ENCODE data around the gene OPCML.

OPCML gene

DNA sequence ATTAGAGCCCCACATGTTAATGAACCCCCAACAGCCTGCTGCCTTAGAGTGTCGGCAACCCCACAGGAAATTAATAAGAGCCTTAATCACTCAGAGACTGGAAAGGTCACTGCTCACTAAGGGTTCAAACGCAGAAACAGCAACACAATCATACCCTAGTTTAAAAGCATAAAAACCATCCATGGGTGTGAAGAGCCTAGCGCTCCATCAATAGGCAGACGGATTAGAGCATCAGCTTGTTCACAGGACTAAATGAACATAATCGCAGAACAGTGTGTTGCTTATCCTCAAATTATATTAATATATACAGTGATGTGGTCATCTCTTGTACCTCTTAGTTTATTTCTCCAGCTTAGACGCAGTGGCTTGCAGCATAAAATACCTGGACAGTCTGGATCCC is 720.7 kb downstream of the OPCML start:
- H3K4me3 ChIP-seq (ENCODE audit: low read length) = no peak overlapping the region
- no peak for TF ChIP-seq ZNF274 (IDR thresholded peaks at IDR 0.05; ENCODE audit: low read depth, low read length)

DNA sequence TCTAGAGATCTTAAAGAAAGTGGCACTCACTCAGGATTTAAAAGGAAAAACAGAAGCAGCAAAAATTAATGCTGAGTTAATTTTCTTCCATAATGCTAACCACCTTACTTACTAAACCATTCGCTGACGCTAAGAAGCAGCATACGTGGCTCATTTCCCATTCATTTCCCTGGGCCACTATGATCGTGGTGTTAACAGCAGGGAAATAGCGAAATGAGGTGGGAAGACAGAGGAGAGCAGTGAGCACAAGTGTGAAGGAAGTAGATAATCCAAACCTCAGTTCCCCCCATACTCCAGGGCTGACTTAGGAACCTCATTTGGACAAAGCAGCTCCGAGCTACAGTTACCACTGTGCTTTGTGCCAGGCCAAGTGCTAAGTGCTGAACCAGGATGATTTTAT is 723.2 kb downstream of the OPCML start:
- no peak for TF ChIP-seq ZNF274 (IDR thresholded peaks at IDR 0.05; ENCODE audit: low read depth, low read length)
- H3K4me3 ChIP-seq (ENCODE audit: low read length) = no peak overlapping the region

DNA sequence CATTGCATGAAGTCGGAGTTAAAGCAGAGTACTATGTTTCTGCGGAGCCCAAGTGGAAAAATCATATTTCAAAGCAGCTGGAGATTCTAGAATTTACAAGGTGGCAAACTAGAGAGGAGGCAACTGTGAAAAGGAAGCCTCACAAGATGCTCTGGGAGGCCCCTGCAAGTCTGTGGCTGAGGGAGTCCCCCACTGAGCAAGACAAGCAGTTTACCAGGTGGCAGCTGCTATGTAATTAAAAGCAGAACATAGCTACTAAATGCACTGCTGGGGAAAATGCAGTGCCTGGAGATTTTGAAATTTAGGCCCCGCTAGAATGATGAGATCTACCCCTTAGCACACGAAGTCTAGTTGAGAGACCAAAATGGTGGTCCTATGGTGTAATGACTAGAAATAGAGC is 728.0 kb downstream of the OPCML start:
- no peak for TF ChIP-seq ZNF274 (IDR thresholded peaks at IDR 0.05; ENCODE audit: low read depth, low read length)
- H3K4me3 ChIP-seq (ENCODE audit: low read length) = no peak overlapping the region

DNA sequence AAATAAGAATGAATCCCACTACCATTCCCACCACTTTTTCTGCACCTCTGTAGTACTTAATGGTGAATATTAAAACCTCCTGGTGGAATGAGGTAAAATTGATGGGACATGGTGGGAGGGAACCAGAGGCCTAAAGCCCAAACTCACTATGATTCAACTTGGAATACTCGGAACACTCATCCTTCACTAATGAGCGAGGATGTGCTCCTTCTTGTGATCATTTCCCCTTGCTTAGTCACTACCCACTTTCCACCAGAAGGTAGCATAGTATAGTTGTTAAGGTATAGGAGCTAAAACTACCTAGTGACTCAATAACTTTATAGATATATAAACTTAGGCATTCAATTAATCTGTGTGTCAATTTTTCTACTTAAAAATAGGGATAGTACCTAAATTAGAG is 728.9 kb downstream of the OPCML start:
- no peak overlapping the region for H3K4me3 ChIP-seq (ENCODE audit: low read length)
- no peak for TF ChIP-seq ZNF274 (IDR thresholded peaks at IDR 0.05; ENCODE audit: low read depth, low read length)

DNA sequence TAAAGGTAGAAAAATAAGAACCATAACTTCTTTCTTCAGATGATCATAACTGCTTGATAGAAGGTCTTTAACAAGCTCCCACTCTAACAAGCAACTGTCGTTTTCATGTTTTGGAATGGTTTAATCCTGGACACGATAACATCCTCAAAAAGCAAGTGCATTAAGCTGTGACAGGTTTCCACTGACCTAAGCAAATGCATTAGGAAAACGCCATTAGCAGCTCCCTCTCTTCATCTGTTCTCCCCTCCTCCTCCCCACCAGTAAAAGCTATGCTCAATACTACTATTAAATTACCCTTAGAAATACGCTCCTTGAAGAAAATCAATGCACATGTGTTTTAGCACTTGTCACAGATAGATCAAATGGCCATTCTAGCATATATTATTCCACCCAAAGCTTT is 729.4 kb downstream of the OPCML start:
- H3K4me3 ChIP-seq (ENCODE audit: low read length) = no peak overlapping the region
- no peak for TF ChIP-seq ZNF274 (IDR thresholded peaks at IDR 0.05; ENCODE audit: low read depth, low read length)

DNA sequence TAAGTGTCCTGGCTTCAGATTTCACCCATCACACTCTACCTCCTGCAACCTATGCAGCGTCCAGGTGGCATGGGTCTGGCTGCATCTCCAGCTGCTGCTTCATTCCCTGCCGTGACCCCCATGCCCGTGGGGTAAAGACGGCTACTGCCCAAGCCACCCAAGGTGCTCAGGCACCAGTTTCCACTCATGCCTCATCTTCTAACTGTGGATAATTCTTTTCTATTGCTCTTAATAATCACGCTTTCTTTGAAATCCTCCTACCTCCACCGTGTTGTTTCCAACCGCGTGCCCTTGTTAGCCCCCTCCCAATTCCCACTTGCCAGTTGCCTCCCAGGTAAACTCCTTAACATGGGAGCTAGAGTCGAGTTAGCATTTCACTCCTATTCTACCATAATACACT is 738.5 kb downstream of the OPCML start:
- no peak for TF ChIP-seq ZNF274 (IDR thresholded peaks at IDR 0.05; ENCODE audit: low read depth, low read length)
- no peak overlapping the region for H3K4me3 ChIP-seq (ENCODE audit: low read length)

DNA sequence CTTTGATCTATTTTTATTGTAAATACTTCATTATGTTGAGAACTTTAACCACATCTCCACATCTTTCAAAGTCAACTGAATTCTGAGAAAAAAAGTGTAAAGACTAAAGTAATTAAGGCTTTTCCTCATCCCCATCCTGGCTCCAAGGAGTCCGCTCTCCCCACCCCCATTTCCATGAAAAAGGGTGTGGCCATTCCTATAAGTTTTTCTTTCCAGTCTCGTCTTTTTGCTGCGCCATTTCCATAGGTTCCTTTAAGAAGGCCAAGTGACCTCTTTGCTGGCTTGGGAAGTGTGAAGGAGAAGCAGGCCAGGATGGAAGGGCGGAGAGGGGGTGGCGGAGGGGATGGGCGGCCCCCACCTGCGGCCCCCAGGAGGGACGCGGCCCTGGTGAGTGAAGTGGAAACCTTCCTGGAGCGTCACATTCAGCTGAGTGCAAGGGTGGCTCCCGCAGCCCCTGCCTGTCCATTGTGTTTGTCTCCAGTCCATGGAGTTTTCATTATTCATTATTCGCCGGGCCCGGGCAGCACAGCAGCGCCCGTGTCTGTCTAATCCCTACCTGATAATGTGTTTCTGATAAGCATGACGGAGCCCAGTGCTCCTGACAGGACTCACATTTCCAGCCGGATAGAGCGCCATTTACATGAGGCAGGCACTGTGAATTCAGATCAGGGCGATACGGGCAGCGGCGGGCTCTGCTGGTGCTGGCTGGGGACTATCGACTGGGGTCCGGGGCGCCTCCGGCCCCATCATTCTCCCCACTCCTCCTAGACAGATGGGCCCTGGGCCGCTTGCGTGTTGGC is 739.8 kb downstream of the OPCML start:
- no peak overlapping the region for H3K4me3 ChIP-seq (ENCODE audit: low read length)
- no peak for TF ChIP-seq ZNF274 (IDR thresholded peaks at IDR 0.05; ENCODE audit: low read depth, low read length)

DNA sequence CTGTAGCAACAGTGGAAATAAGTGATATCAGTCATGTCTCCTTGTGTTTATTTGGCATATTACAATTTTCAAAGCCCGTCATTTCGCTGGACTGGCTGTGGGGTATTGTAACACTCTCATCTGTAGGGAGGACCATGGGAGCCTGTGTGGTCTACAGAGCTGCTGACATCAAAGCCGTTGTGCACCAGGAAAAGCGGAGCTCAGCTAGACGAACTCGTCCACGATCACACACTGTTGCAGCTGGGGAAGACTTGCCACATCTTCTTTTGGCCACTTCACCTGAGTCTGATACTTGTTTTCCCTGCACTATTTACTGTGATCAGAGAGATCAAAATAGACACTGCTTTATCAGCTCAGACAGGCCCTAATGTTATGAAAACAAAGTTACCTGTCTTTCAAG is 741.3 kb downstream of the OPCML start:
- H3K4me3 ChIP-seq (ENCODE audit: low read length) = no peak overlapping the region
- no peak for TF ChIP-seq ZNF274 (IDR thresholded peaks at IDR 0.05; ENCODE audit: low read depth, low read length)

DNA sequence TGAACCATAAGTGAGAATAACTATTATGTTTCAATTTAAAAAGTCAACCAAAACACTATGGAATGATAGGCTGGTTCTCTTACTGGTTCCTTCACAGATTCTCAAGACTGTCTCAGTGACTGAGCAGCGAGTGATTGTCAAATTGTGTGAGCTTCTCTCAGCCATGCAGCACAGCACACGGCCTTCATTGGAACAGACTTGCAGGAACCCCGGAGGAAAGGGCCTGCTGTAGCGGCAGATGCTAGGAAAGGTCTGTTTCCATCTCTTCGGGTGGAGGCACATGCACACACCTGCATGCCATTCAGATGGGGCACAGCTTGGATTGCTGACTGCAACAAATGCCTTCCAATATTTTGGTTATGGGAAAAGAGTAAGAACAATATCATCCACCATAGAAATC is 741.8 kb downstream of the OPCML start:
- no peak overlapping the region for H3K4me3 ChIP-seq (ENCODE audit: low read length)
- no peak for TF ChIP-seq ZNF274 (IDR thresholded peaks at IDR 0.05; ENCODE audit: low read depth, low read length)

DNA sequence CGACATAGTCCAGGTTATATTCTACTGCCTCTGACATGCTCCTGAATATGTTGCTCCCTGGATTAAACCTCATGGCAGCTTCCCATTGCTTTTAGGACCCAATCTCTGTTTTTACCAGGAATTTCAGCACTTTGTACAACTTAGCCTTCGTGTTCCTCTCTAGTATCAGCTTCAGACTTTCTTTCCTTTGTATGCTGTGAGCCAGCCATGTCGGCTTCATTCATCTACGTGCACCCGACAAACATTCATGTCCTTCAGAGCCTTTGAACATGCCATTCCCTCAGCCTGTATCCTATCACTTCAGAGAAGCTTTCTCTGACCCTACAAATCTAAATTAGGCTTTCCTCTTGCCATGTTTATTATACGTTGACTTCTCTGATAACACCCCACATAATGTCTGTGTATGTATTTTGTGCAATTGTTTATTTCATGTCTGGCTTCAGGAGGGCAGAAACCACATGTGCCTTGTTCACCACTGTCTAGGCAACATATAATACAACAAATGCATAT is 743.4 kb downstream of the OPCML start:
- TF ChIP-seq ZNF274 (IDR thresholded peaks at IDR 0.05; ENCODE audit: low read depth, low read length) = no peak
- H3K4me3 ChIP-seq (ENCODE audit: low read length) = no peak overlapping the region

DNA sequence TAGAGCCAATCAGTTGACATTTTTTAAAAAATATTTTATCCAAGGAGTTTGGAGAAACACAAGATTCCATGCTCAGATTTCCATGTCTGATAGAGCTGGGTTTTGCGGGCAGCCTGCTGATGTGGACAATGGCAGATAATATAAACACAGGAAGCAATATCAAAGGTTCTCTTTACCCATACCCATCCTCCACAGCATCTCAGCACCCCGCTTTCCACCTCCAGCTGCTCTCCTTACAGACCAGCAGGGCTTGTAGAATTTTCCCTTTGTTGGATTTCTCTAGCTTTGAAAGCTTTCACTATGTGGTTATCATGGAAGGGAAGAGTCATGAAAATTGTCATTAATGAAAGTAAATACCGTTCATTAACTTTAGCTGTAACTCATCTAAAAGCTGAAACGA is 746.4 kb downstream of the OPCML start:
- H3K4me3 ChIP-seq (ENCODE audit: low read length) = no peak overlapping the region
- no peak for TF ChIP-seq ZNF274 (IDR thresholded peaks at IDR 0.05; ENCODE audit: low read depth, low read length)

DNA sequence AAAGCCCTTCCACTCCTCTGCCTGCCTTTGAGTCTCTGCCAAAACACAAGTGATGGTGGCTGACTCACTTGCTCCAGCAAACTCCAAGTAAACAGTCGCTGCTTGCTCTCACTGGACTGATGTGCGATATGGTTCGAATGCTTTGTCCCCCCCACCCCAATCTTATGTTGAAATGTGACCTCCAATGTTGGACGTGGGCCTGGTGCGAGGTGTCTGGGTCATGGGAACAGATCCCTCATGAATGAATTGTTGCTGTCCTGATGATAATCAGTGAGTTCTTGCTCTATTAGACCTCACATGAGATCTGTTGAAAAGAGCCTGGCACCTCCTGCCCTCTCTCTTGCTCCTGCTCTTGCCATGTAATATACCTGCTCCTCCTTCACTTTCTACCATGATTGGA is 747.9 kb downstream of the OPCML start:
- TF ChIP-seq ZNF274 (IDR thresholded peaks at IDR 0.05; ENCODE audit: low read depth, low read length) = no peak
- H3K4me3 ChIP-seq (ENCODE audit: low read length) = no peak overlapping the region

DNA sequence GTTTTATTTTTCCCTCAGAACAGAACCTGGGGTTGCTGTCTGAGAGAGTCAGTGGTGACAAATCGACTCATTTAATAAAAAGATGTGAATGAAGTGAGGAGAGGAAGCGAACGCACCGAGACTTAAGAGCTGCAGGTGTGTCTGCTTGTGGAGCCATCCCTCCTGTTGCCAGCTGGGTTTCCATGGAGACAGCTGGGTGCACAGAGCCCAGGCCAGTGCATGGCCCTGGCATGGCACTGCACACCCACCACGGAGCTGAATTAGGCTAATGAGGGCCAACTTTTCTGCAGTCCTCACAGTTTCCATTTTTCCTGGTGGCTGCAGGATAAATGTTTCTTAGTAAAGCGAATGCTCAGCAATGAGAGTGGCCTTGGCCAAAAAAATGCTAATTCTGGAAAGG is 750.2 kb downstream of the OPCML start:
- TF ChIP-seq ZNF274 (IDR thresholded peaks at IDR 0.05; ENCODE audit: low read depth, low read length) = no peak
- no peak overlapping the region for H3K4me3 ChIP-seq (ENCODE audit: low read length)

DNA sequence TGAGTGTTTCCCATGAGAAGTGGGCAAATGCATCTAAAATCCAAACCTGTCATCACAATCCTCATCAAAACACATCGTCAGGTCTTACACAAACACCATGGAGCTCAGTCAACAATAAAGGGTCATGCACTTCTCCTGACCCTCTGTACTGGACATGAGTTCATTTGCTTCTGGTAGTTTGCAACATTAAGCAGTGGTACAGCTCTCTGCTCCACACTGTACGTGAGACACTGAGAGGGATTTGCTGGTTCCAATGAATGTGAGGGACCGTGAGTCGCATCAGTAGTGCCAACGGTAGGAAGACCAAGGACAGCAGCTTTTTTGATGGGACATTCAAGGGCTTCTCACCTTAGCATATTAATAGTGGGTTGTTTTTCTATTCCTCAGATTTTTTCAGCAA is 752.3 kb downstream of the OPCML start:
- no peak overlapping the region for H3K4me3 ChIP-seq (ENCODE audit: low read length)
- TF ChIP-seq ZNF274 (IDR thresholded peaks at IDR 0.05; ENCODE audit: low read depth, low read length) = no peak

DNA sequence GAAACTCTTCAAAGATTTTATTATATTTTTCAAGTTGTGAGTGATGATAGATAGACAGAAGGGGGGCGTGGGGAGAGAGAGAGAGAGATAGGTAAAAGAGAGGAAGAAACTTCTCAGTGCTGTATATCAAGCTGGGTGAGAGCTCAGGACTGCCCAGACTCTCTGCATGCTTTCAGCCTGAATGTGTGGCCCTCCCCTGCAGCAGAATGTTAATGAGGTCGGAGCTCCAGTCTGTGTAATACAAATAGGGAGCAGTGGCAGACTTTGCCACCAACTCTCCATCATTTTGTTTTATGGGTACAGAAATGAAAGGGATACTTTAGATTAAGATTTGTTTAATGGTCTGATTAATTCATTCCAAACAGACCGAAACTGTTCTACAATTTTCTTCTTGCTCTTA is 752.8 kb downstream of the OPCML start:
- no peak for TF ChIP-seq ZNF274 (IDR thresholded peaks at IDR 0.05; ENCODE audit: low read depth, low read length)
- H3K4me3 ChIP-seq (ENCODE audit: low read length) = no peak overlapping the region
